ENCODE measurements around the gene TMTC2.

- TF ChIP-seq EZH2 (IDR thresholded peaks at IDR 0.05; ENCODE audit: insufficient read depth, poor library complexity, severe bottlenecking) (no peak), EZH2phosphoT487 (IDR thresholded peaks at IDR 0.05; ENCODE audit: insufficient read depth, low read depth) (no peak)
These were observed 428.3 kb downstream of the TMTC2 start for GRCh38 chr12:83114966-83115365.

Data from GM23248 (cell line).